MM.1S (cell line): ENCODE results near the gene SUCO.

Experiments used
- CTCF ChIP-seq: fragments of 300-600 bp; sonication (generic); IDR thresholded peaks from 2 replicates; pipeline ENCODE4 v1.5.1; 2016; ENCODE audit warnings: antibody characterized with exemption, low read length, mixed read lengths
- EZH2 ChIP-seq: fragments of 300-600 bp; sonication (generic); optimal IDR thresholded peaks from 2 replicates; pipeline ENCODE3; 2017; ENCODE audit warnings: low read depth, mild to moderate bottlenecking, antibody characterized with exemption, low read length, mixed read lengths
- EZH2phosphoT487 ChIP-seq: fragments of 300-600 bp; sonication (generic); IDR thresholded peaks from 2 replicates; pipeline ENCODE4 v1.6.1; 2018; ENCODE audit warnings: antibody characterized with exemption, low read length

- TF ChIP-seq CTCF, result no peak
- no peak for TF ChIP-seq EZH2
- TF ChIP-seq EZH2phosphoT487, result no peak
Measured at GRCh38 chr1:172588296-172589291, 55.6 kb downstream of the SUCO start.
